DMS53 treated with DMSO at 0.1 percent for 48 hours (cell line): ENCODE data around the gene TMEM255B.

Experiments
- DNase-seq: peaks from one replicate; lab custom pipeline; 2025; ENCODE audit not compliant: unreplicated experiment; lab: John Stamatoyannopoulos, UW

The TMEM255B gene

DNA sequence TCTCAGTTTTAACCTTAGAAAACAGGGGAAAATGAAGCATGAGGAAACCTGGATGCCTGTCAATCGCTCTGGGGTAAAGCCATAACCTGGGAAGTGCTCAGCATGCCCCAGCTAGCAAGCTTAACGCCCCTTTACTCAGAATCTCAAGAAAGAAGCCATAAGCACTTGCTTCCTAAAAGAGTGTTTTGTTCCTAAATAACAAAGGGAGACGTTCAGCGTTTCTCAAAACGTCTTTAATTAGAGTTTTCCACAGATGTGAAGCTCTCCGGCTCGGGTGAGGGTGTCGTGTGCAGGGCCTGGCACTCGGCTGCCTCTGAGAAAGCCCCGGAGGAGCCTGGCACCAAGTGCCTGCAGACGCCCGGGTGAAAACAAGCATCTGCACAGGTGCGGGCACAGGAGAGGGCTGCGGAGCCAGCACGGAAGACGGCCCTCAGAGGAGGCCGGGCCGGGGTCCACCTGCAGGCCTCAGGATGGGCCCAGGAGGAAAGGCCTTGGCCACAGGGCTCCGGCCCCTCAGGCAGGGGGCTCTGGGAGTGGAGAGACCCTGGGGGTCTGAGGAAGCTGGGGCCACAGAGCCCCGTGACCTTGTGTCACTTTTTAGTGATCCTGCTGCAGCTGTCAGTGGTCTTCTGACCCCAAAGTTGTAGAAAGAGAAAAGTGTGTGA, 98.6 kb downstream of the TMEM255B start:
- no peak for DNase-seq

GRCh38 chr13:113859311-113860050, 100.5 kb downstream of the TMEM255B start:
- no peak for DNase-seq

DNA sequence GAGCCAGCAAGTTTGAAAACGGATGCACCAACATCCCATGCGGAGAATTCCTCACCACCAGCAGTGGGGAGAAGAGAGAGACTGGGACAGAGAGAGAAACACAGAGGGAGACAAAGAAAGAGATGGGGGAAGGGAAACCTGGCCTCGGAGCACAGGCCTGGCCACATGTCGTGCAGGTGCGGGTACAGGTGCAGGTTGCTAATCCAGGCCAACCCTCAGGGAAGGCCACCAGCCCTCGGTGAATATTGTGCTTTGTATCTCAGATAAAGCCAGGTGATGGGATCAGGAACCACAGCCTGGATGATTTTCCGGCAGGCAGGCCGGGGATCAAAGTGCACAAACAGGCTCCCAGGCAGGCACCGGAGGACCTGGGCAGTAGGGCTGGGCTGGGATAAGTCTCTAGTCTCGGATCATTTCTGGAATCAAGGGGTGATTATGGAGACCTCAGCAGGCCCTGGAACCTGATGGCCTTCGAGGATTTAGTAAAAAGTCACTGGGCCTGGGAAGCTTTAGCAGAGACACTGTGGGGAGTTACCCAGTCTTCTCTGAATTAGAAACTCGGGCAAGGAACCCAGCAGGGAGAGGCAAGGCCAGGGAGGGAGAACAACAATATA, 101.1 kb downstream of the TMEM255B start:
- DNase-seq, result no peak

GRCh38 chr13:113860665-113861432, 101.8 kb downstream of the TMEM255B start:
- DNase-seq, result no peak

DNA sequence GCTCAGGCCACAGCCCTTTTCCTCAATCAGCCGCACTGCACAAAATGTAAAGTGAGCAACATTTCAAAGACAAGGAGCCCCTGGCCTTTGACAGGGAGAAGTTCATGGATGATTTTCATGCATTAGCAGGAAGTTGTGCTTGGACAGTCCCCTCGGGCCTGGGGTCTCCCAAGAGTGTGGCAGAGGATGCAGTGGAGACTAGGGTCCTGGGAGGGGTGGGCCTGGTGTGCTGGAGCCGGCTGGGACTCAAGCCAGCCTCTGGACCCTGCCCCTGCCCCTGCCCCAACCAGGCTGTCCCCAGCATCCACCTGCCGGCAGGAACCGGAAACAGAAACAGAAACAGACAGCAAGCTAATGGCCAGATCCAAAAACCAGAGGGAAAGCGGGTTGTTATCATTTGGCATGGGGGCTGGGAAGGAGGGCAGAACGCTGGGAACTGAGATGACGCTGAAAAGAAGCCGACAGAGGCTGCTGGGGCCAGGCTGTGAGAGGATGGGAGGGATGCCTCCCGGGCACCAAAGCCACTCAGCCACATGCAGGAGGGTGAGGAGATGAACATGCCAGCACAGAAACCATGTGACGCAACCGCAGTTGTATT, 102.5 kb downstream of the TMEM255B start:
- DNase-seq, result no peak

GRCh38 chr13:113862191-113862930, 103.3 kb downstream of the TMEM255B start:
- DNase-seq, result no peak

GRCh38 chr13:113862931-113863523, 104.0 kb downstream of the TMEM255B start:
- DNase-seq, result no peak

DNA sequence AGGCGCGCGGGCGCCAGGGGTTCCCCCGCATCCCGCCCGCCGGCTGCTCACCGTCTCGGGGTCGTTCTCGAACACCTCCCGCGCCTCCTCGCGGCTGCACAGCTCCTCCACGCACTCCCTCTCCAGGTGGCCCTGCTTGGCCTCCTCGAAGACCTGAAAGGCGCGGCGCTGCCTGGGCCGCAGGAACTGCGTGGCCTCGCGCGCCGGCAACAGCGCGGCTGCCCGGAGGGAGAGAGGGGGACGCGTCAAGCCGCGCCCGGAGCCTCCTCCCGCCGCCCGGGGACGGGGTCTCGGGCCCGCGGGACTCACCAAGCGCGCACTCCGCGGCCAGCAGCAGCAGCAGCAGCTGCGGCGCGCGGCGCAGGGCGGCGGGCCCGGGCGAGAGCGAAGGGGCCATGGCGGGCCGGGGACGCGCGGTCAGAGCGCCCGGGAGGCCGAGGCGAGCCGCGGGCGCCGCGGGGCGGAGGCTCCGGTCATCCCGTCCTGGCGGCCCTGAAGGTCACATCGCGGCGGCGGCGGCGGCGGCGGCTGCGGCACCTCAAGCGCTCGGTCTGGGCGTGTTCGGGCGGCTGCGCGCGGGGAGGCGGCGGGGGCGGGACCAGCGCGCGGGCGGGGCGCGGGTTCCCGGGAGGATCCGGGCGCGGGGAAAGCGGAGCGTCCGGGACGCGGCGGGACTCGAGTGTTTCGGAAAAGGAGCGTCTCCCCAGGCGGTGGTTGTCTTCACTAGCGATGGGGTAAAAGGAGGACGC, 104.7 kb downstream of the TMEM255B start, which contains the start of gene GAS6:
TSS of gene GAS6 (minus strand) at position 553 of the 749 bp plus-strand sequence. CDS start at position 397, 156 bp downstream.
- DNase-seq, result no peak

DNA sequence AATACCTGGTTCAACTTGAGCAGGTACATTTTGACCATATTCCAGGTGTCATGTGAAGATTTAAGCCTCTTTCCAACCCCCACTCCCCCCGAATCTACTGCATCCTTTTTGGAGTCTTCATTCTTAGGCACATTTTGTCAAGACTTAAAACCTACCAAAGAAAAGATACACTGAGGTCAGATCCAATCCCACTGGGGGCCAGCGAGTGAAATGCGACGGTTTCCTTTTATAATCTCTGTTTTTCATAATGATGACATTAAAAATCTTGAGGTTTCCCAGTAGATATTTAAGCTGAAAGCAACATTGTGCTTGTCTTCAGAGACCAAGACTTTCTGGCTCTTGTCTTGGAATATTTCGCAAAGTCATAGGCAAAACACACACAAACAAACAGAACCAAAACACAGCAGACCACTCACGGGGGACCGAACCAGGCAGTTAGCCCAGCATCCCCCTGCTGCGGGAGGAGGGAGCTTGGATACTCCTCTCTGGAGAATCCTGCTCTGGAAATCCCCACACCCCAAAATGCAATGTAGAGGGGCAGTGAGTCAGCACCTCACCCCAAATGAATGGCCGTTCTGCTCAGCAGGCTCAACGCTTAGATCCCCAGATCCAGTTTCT, 105.4 kb downstream of the TMEM255B start:
- DNase-seq, result no peak

DNA sequence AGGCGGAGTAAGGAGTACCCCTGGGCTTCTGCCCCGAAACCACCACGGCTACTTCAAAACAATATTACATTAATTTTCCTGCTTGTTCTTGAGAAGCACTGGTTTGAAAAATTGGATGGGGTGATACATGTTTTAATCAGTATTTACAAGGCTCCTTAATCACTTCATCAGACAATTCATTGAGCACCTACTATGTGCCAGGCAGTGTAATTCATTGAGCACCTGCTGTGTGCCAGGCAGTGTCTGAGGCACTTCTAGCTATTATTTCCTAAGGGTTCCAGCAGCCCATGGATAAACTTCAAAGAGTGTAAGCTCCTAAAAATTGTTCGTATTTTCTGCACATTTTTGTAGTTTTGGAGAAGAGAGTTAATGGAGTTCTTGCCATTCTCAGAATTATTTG, 106.4 kb downstream of the TMEM255B start:
- DNase-seq, result no peak
